ENCODE results near the gene MDM4.

GRCh38 chr1:204574016-204574864 is 58.0 kb downstream of the MDM4 start:
- TF ChIP-seq CTCF (IDR thresholded peaks at IDR 0.05) (no peak), POLR2AphosphoS5 (IDR thresholded peaks at IDR 0.05) (no peak), POLR2A (IDR thresholded peaks at IDR 0.05) (no peak), EP300 (IDR thresholded peaks at IDR 0.05; ENCODE audit: low read depth) (no peak)

Data from transverse colon (tissue), 4 donors.